ENCODE results near the gene MED13L.

MED13L gene

DNA sequence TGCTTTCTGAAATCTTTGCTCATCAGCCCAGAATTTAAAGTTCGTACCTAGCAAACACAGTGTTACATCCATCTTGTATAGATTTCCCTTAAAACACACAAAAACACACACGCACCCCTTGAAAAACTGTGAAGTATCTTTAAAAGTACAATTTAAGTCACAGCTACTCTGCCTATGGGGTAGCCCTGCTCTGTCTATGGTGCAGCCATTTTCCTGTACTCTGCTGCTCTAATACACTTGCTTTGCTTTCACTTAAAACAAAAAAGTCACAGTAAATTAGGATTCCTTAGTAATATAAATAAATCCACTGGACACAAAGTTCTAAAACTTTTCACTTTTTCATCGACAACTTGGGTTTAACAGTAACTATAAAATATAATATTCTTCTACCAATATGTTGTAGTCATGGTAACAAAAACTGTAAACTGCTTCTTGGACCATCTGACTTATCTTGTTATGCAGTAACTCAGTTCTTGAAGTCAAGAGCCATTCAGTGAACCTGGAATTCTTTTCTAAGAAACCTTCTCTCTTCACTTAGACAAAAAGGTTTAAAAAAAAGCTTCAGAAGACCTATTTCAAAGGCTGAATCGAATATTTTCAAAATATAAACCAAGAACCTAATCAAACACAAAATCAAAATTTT is 63.5 kb downstream of the MED13L start:
- no peak for DNase-seq (ENCODE audit: low read depth in 2 of 3, low spot score in 1 of 3)

DNA sequence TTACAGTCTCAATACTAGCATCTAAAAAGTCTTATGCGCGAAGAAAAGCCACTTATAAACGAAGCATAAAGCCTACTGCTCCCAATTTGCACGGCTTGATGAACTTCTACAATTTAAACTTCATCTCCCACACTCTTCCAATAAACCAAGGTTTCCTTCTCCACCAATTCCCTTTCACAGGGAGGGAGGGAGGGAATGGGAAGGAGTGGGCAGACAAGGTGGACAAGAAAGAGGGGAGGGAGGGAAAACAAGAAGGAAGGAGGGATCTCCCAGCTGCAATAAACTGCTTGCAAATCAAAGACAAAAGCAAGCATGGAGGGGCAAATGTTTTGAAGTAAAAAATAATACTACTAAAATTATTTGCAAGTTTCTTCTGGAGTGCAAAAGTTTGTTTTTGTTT is 64.5 kb downstream of the MED13L start:
- DNase-seq (ENCODE audit: low read depth in 2 of 3, low spot score in 1 of 3) = no peak

DNA sequence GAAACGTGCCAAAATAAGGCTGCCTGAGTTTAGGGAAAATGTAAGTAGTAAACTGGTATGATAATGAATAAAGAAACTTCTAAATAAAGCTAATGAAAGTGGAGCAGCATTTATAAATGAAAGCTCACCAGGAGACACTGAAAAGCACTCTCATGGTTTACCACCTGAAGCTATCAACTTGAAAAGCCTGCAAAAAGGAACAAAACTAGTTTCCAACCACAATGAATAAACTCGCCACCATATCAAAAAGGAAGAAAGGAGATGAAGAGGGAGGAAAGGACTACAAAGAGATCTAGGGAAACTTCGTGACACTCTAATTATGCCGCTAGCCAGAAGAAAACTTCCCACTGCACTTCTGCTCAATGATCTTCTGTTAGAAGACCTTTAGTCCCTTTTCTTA is 66.7 kb downstream of the MED13L start:
- DNase-seq (ENCODE audit: low read depth in 2 of 3, low spot score in 1 of 3) = no peak

DNA sequence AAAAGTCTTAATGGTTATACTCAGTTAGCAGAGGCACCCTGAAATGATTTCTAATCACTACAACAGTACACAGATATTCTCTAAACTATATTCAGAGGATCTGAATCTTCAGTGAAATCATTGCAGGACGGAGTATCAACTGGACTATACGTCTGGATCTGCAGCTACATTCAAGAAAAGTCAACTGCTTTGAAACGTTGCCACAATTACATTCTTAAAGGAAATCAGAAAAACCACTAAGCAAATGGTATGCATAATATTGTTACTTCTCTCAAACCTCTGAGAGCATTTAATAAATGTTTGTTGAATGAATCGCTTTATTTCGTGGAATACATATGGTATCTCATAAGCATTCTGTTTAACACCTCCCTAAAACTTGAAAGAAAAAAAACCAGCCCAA is 67.4 kb downstream of the MED13L start:
- no peak for DNase-seq (ENCODE audit: low read depth in 2 of 3, low spot score in 1 of 3)

DNA sequence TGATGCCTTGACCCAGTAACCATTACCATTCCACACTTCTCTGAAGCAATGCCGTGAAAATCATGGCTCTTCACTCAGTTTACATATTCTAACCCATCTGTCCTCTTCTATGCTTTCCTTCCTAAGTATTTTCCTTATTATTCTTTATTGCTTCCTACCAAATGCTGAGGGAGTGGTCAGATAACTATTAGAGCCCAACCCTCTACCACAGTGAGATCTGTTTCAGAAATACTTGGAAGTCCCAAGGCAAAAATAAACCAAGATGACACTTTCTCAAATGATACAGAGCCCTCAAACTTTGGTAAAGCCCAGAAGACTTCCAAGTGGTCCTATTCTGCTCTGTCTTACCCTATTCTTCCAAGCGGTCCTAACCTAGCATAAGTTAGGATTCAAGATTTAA is 68.0 kb downstream of the MED13L start:
- no peak for DNase-seq (ENCODE audit: low read depth in 2 of 3, low spot score in 1 of 3)

DNA sequence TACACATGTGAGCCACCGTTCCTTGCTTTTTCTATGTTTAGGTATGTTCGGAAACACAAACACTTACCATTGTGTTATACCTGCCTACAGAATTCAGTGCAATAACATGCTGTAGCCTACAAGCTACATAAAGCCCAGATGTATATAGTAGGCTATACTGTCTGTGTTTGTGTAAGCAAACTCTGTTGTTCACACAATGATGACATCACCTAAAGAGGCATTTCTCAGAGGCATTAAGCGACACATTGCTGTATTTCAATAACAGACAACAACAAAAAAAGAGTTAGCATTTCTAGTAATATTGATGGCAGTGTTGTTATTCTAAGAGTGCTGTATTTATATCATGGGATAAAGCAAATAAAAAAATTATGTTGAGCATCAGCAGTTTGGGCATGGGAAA is 70.2 kb downstream of the MED13L start:
- no peak for DNase-seq (ENCODE audit: low read depth in 2 of 3, low spot score in 1 of 3)

DNA sequence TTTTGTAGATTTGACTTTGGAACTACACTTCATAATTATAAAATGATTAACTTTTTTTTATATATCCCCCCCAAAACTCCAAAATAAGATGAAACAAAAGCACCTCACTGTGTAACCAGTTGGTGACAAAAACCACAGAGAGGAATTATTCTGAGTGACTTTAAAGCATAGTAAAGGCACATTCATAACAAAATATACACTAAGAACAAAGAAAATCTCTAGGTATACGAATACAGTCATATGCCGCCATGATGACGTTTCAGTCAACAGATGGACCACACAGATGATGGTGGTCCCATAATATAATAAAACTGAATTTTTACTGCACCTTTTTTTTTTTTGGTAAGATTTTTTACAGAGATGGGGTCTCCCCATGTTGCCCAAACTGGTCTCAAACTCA is 70.7 kb downstream of the MED13L start:
- no peak for DNase-seq (ENCODE audit: low read depth in 2 of 3, low spot score in 1 of 3)

DNA sequence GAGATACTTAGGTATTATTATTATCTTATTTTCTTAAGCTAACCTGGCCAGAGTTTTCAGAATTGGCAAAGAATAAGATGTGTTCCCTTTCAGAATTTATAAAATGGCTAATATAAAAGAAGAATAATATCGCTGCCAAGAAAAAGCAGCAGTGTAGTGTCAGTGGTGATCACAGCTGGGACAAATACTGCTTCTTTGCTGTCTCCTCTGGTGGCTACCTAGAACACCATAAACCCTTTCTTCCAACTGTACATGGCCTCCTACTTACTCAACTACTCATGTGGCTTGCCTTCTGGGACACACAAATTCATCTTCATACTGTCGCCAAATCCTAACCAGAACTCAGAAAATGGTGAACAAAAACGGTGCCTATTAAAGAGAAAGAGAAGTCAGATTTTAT is 72.7 kb downstream of the MED13L start:
- no peak for DNase-seq (ENCODE audit: low read depth in 2 of 3, low spot score in 1 of 3)

DNA sequence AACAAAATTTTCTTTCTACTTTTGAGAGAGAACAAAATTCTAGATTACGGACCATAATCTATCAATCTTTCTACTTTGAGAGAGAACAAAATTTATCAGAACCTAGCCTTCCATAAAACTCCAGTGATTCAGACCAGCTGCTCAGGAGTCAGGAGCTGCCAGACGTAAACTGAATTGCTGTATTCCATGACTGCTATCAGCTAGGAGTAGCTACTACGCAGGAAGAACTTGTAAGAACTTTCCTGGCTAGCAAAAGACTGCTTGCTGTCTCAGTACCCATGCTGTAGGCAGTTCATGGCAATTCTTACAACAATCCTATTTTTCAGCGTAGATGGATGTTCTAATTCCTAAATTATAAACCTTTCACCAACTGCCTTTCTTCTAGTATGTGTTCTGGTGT is 73.3 kb downstream of the MED13L start:
- no peak for DNase-seq (ENCODE audit: low read depth in 2 of 3, low spot score in 1 of 3)

DNA sequence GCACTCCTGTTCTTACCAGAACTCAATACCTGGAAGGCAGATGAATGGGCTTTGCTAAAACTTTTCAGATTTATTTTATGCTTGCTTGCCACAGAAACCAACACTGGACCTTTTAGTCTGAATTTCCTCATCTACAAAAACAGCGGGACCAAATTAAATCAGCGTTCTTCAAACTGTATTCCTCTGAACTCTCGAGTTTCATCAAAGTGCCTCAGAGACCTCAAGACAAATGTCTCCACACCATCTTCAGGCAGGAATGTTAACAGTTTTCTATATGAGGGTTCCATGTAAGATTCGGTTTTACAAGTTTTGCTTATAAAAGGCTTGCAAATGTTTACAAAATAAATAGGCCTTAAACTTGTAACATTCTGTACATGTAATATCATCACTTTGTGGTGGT is 74.6 kb downstream of the MED13L start:
- DNase-seq (ENCODE audit: low read depth in 2 of 3, low spot score in 1 of 3) = no peak

DNA sequence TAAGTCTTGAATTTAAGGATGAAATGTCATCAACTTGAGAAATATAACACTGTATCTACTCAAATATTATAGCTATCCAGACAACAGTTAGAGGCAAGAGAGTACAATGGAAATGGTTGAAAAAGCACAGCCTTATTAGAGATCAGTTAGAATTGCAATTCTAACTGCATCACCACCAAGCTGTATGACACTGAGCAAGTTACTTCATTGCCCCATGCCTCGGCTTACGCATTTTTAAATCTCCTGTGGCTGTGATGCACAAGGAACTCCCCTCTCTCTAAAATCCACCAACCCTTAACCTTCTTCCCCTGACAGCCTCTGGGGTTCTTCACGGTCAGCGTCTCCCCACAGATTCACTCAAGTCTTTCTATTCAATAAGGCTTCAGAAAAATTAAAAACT is 75.1 kb downstream of the MED13L start:
- no peak for DNase-seq (ENCODE audit: low read depth in 2 of 3, low spot score in 1 of 3)

DNA sequence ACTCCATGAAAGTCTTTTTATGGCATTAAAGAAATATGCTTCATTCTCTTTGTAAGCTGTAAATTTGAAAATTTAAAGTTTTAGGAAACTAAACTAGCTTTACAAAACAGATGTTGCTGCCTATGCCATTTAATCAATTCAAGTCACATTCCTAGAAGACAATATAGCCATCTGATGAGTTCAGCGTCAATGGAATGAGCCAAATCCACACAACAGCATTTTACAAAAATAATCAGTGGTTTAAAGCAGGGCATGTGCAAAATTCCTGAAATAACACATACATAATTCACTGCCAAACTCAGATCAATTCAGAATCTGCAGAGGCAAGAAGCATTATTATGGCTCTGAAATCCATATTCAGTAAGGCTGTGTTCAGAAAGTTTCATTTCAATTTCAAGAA is 75.6 kb downstream of the MED13L start:
- DNase-seq (ENCODE audit: low read depth in 2 of 3, low spot score in 1 of 3) = no peak

DNA sequence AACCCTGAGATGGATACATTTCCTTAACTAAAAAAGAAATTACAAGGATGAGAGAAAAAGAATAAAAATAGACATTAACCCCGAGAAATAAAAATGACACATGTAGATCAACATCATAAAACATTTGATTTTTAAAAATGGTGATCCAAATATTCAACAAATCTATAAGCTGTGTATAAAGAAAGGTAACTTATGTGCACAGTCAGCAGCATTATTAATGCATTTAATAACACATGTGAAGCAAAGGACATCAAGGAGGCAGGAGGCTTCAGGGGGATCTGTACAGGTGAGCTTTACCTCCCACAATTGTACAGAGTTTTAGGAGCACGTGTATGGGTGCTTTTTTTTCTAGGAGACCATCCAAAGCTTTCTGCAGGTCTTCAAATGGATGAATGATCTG is 76.1 kb downstream of the MED13L start:
- DNase-seq (ENCODE audit: low read depth in 2 of 3, low spot score in 1 of 3) = no peak

DNA sequence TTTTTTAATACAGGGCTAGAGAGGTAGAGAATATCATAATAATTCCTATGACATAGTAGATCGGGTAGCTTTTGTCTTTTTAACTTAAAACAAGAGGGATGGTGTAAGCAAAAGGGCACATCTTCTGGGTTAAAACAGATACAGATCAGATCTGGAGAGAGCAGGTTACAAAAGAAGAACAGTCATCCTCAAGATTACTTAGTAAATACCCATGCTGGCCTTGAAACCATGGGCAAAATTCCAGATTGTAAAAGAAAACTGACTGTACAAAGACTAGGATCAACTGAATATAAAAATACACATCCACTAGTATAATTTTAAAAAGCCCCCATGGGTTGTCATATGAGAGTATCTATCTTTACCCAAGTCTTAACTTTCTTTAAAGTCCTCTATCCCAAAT is 76.7 kb downstream of the MED13L start:
- DNase-seq (ENCODE audit: low read depth in 2 of 3, low spot score in 1 of 3) = no peak

DNA sequence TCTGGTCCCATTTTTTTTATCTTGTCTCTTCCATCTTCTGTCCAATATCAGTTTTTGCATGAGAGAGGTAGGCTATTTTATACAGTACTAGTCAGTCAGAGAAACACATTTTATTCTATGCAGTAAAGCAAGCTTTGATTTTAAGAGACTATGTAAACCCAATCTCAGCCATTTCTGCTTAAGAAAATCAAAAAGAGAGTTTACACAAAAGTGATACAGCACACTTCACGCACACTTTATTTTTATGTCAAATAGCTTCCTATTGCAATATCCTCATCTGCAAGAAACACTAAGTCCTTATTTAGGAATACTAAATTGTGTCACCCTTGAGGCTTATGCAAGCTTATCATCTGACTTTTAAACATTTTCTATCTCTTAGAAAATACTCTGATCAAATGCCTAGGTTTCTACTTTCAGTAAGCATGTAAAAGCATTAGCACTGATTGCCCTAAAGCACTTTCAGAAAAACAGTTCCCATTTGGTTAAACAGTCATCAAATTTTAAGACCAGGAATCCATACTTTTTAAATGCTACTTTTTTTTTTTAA is 78.3 kb downstream of the MED13L start:
- no peak for DNase-seq (ENCODE audit: low read depth in 2 of 3, low spot score in 1 of 3)

DNA sequence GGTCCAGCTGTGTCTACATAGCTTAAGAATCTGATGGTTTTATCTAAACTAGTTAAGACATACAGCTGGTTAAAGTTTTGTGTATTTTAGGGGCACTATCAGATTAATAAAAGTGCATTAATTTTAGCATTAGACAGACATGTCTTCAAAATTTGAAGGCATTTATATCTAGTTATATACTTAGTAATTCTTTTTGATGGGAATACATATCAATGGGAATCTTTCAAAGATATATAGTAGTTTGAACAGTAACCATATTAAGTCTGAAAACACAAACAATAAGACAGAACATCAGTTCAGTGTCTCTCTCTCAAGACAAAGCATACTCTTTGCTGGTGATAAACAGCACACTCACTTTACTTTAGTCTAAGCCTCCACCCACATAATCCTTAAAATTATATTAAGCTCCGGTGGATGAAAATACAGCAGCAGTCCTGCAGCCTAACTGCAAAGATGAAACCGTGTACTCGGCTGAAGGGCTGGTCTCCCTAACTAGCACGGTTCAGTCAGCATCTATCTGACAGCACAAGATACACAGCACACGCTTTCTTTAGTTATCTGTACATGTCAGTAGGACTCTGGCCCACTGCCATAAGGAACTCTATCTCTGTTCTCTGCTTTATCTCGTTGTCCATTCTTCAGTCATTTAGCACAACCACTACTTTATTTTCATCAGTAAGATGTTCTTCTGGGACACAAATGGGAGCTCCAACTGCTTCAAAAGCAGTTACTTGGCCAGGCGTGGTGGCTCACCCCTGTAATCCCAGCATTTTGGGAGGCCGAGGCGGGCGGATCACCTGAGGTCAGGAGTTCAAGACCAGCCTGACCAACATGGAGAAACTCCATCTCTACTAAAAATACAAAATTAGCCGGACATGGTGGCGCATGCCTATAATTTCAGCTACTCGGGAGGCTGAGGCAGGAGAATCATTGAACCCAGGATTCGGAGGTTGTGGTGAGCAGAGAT is 80.5 kb downstream of the MED13L start:
- DNase-seq (ENCODE audit: low read depth in 2 of 3, low spot score in 1 of 3) = no peak

DNA sequence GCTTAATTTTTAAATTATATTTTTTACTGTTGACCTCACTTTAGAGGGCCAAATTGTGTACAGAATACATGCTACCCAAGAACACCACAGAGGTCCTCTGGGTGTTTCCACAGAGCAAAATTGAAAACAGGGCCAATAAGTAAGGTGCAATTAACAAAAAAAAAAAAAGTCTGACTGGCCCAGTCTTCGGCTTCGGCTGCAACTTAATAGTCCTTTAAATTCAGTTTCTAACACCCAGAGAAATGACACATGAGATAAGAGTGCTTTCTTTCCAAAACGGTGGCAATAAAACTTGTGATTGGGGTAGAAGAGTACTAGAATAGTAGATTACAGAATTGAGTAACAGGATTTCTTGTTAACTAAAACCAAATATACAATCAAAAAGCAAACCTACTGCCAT is 81.3 kb downstream of the MED13L start:
- no peak for DNase-seq (ENCODE audit: low read depth in 2 of 3, low spot score in 1 of 3)

DNA sequence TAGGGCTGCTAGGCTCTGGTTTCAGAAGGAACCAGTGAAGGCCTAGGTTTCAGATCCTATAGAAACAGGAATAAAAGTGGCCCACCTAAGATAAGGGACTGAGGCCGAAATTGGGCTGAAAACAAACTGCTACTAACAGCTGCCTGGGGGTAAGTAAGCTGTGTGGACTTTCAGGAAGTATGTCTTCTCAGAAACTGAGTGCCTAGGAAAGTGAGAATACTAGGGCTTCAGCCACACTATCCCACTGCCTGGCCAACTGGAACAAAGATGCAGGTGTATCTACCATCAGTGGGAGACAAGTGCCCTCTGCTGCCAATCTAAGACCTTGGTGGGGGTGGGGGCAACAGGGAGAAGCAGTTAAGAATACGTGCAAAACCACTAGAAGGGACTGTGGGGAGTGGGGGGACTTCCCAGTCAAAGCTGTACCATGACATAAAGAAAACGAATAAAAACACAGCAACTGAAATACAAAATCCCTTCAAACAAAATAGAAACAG is 82.5 kb downstream of the MED13L start:
- peak; percentile 31 to 46 (median 45) for DNase-seq (ENCODE audit: low read depth in 2 of 3, low spot score in 1 of 3)

DNA sequence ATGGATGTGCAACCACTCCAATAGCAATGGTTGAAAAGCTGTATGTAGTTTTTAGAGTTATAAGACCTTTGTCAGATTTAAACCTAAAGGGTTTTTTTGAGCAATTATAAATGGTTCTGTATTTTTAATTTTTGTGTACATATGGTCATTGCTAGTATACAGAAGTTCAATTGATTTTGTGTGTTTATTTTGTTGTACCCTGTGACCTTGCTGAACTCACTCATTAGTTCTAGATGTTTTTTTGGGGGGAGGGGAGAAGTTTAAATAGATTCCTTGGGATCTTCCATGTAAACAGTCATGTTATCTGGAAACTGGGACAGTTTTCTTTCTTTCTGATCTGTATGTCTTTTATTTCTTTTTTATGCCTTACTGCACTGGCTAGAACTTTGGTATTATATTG is 87.8 kb downstream of the MED13L start:
- DNase-seq (ENCODE audit: low read depth in 2 of 3, low spot score in 1 of 3) = no peak

DNA sequence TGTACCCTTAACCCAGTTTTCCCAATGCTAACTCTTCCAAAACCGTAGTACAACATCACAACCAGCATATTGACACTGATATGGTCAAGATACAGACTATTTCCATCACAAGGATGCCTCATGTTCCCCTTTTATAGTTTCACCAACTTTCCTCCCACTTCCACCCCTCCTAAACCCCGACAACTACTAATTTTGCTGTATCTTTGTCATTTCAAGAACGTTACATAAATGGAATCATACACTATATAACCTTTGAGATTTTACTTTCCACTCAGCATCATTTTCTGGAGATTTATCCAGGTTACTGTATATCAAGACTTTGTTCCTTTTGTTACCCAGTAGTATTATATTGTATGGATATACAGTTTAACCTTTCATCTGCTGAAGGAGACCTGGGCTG is 88.9 kb downstream of the MED13L start:
- DNase-seq (ENCODE audit: low read depth in 2 of 3, low spot score in 1 of 3) = no peak

DNA sequence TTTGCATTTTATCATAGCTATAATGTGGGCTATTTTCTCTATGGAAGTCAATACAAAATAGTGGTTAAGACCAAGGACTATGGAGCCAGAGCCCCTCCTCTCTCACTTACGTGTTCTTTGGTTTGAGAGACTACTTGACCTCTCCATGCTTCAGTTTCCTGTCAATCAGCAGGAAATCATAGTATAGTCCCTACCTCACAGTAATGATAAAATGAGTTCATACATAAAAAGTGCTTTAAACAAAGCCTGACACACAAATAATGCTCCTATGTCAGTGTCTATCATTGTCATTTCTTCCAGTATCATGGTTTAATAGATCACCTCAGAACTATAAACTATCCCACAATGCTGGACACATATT is 90.4 kb downstream of the MED13L start:
- no peak for DNase-seq (ENCODE audit: low read depth in 2 of 3, low spot score in 1 of 3)

DNA sequence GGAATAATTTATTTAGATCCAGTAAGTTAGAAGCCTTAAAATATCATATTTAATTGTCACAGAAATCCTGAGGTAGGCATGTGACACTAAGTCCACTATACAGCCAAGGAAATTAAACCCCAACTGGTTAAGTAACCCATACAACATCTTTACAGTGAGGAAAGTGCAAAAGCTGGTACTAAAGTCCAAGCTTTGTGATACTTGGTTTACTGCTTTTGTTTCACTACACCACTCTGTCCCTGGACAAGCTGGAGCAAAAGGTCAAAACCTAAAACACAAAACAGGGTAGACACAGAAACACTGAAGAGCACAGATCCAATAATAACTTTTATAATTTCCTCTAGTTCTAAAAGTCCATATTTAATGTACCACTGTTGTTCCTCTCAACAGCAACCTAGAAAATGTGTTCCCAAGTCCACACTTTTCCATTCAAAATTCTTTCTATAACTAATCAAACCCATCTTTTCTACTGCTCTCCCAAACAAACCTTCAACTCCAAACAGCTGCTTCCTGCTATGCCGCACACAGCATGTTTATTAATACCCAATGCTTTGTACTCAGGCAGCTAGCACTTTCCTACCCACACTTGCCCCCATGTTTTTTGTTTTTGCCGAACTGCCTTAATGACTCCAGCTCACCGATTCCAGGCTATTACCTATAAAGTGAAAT is 90.9 kb downstream of the MED13L start:
- DNase-seq (ENCODE audit: low read depth in 2 of 3, low spot score in 1 of 3) = no peak

Data from stimulated activated CD4-positive, alpha-beta T cell treated with anti-CD3 and anti-CD28 coated beads, Interleukin-12 subunit alpha, Interleukin-12 subunit beta, amount 100 ng/mL, for 48 hours (primary cell).